DMS114 treated with DMSO at 0.1 percent for 48 hours (cell line): ENCODE measurements around the gene TBATA.

Experiments
- DNase-seq: peaks from one replicate; lab custom pipeline; 2025; ENCODE audit not compliant: unreplicated experiment; lab: John Stamatoyannopoulos, UW

TBATA gene

DNA sequence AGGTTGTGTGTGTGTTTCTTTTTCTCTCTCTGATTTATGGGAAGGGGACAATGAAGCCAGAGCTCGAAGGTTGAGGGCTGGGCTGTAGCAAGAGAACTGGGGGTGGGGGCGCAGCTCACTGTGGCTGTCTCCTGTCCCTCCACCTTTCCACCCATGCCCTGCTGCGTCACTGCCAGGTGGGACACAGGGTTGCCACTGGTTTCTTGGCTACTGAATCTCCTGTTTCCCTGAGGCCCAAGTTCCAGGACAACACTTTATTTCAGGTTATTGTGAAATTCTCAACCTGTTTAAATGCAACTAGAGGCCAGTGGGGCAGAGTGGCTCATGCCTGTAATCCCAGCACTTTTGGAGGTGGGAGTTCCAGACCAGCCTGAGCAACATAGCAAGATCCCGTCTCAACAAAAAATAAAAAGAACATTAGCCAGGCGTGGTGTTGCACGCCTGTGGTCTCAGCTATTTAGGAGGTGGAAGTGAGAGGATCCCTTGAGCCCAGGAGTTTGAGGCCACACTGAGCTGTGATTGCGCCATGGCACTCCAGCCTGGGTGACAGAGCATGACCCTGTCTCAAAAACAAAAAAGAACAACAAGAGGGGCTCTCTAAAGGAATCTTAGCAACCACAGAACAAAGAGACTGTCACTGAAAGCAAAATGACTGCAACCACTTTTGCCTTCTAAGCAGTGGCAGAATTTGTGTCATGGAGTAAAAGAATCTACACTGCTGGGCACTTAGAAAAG lies 22.6 kb downstream of the TBATA start:
- DNase-seq, result no peak

DNA sequence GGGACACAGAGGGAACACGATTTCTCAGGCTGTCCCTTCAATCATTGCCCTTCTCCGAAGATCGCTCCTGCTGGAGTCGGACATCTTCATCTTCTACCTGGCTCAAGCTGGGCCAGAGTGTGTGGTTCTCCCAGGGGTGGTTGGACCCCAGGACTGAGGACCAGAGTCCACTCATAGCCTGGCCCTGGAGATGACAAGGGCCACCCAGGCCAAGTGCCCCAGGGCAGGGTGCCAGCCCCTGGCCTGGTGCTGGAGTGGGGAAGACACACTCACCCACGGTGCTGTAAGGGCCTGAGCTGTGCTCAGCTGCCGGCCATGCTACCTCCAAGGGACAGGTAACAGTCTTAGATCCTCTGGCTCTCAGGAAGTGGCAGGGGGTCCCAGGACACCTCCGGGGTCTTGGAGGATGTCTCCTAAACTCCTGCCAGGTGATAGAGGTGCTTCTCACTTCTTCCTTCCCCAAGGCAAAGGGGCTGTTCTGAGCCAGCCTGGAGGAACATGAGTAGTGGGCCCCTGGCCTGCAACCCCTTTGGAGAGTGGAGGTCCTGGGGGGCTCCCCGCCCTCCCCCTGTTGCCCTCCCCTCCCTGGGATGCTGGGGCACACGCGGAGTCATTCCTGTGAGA lies 23.3 kb downstream of the TBATA start:
- no peak for DNase-seq

DNA sequence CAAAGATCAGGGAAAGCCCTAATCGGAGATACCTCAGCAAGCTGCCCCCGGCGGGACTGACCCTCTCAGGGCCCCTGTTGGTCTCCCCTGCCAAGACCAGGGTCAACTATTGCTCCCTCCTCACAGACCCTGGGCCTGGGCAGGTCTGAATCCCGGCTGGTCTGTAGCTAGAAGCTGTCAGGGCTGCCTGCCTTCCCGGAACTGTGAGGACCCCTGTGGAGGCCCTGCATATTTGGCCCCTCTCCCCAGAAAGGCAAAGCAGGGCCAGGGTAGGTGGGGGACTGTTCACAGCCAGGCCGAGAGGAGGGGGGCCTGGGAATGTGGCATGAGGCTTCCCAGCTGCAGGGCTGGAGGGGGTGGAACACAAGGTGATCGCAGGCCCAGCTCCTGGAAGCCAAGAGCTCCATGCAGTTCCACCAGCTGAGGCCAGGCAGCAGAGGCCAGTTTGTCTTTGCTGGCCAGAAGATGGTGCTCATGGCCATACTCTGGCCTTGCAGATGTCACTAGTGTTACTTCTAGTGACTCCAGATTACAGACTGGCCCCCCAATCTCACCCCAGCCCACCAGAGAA lies 24.1 kb downstream of the TBATA start:
- peak; percentile 31 for DNase-seq

DNA sequence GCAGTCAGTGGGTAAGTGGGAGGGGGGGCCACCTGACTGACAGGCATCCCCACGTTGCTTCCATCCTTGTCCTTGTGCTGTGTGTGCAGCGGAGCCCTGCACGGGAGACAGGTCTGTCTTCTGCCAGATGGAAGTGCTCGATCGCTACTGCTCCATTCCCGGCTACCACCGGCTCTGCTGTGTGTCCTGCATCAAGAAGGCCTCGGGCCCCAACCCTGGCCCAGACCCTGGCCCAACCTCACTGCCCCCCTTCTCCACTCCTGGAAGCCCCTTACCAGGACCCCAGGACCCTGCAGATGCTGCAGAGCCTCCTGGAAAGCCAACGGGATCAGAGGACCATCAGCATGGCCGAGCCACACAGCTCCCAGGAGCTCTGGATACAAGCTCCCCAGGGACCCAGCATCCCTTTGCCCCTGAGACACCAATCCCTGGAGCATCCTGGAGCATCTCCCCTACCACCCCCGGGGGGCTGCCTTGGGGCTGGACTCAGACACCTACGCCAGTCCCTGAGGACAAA lies 24.8 kb downstream of the TBATA start:
- DNase-seq, result no peak

DNA sequence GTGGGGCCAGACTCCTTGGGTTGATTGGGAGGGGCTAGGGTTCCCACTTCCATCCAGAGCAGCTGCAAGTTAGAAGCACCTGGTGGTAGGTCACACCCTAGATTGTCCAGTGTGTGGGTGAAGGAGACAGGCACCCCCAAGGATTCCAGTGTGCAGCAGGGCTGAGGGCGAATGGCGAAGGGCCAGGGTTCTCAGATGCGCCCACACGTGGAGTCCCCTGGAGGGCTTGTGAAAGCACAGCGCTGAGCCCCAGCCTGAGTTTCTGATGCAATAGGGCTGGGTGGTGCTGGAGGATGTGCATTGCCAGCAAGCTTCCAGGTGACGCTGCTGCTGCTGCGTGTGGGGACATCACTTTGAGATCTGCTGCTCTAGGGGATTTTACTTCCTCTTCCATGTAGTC lies 25.4 kb downstream of the TBATA start:
- DNase-seq, result no peak

DNA sequence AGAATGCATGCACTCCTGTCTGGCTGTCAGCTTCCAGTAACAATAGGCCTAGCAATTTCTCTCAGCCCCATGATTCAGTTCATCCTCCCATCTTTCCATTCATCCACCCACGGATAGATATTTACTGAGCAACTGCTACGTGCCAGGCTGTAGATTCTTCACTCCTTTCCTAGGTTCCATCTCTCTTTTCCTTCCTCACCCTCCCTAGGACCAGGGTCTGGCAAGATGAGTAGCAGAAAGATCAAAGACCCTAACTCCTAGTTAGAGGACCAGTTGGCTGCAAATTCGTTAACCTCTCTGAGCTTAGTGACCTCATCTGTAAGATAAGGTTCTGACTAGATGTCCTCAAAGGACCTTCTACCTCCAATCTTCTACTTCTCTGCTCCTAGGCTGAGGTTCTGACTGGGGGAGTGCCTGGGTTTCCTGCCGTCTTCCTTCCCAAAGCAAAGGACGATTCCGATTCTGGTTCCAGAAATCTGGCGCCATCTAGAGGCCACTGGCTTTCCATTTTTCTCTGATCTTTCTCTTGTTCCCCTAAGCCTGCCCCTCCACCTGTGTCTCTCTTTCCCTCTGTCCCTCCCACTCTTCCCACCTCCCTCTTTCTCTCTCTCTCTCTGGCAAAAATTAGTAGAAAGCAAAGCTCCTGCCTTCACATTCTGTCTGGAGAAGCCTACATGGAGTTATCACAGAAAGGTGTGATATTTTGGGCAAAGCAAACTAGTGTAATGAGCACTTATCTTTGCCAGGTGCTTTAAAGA lies 26.2 kb downstream of the TBATA start:
- DNase-seq, result peak; percentile 74

DNA sequence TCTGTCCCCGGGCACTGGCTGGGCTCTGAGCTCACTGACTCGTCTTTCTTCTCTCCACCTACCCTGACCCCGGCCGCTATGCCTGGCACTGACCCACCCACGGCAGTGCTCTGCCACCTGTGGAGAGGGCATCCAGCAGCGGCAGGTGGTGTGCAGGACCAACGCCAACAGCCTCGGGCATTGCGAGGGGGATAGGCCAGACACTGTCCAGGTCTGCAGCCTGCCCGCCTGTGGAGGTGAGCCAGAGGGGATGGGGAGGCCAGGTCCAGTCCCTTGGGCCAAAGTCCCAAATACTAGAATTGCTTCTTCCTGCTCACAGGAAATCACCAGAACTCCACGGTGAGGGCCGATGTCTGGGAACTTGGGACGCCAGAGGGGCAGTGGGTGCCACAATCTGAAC lies 27.3 kb downstream of the TBATA start:
- DNase-seq, result no peak

DNA sequence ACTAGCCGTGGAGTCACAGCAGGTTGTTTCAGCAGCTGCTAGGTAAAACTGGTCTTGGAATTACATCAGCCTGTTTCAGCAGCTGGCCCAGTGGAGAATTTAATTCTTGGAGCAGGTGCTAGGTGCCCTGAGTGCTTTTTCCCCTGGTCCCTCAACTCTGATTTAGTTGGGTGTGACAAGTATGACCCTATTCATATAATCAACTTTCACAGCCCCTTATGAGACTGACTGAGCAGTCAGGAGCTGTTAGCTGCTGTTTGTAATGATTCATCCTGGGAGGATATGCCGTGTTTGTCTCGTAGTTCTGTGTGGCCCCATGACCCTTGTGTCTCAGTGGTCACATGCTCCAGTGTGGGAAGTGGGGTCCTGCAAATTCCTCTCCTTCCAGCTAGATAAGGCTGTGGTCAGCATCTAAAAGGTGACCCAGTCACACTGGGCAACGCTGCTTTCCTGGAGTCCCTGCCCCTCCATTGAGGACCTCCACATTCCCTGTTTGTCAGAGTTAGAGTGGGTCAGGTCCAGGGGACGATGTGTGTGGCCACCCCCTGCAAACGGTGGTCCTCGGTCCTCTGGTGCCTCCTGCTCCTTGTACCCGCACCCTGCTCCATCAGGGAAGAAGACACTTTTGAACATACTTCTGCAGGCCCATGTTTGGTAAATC lies 28.3 kb downstream of the TBATA start:
- no peak for DNase-seq

DNA sequence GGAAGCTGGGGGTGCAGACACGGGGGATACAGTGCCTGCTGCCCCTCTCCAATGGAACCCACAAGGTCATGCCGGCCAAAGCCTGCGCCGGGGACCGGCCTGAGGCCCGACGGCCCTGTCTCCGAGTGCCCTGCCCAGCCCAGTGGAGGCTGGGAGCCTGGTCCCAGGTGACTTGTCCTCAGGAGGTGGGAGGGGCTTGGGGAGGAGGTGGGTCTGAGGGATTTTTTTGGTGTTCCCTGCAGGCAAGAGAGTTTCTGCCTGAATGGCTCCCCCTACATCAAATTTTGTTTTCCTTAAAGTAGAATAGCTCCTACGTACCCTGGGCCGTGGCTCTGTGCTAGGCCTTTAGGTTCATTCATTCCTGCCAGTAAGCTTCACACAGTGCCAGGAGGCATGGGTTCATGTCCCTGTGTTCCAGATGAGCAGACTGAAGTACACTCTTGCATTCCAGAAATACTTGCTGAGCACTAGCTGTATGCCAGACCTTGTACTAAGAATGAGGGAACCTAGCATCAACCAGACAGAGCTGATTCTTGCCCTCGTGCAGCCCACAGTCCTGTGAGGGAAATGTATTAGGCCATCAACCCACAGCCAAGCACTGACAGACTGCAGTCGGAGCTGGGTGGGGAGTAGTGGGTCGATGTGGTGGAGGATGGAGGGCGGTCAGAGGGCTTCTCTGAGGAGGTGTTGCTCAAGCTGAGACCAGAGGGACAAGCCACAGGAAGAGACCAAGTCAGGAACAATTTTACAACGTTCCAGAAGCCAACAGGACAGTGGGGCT lies 31.1 kb downstream of the TBATA start:
- DNase-seq, result no peak

DNA sequence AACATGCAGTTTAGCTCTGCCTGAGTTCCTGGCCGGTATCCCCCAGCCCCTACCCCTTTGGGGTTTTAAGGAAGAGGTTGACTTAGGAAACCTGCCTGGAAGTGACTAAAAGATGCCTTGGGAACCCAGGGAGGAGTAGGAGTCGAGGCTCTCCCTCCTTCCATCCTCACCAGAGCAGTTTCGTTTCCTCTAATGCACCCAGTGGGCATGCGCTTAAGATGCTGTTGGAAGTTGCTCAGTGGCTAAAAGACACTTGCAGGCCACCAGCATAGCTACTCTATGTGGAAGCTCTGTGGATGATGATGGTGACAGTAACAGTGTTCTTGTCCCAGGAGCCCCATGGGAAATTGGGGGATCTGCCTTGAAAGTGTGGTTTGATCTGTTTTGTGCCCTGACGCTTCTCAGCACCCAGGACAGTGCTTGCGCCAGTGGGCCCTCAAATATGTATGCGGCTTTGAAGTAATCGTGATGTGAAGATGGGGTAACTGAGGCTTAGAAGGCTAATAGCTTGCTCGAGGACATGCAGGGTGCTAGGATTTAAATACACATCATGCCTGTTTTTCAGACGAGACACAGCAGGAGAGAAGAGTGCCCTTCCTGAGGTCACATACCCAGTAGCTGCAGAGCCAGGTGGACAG lies 32.0 kb downstream of the TBATA start:
- DNase-seq, result no peak

DNA sequence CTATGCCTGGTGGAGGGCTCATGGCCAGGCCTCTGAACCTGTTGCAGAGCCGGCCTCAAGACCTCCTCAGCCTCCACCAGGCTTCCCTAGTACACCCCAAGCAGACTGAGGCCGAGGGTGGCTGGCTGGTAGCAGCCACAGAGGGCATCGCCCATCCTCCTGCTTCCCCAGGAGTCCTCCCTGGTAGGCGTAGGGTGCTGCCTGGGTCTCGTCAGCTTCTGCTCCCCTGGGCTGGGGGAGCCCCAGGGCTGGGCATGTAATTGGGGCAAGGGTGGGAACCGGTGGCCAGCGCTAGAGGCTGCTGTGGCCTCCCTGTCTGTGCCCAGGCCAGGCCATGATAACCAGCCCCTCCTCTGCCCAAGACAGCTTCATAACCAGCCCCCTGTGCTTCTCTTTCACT lies 32.6 kb downstream of the TBATA start:
- DNase-seq, result no peak

DNA sequence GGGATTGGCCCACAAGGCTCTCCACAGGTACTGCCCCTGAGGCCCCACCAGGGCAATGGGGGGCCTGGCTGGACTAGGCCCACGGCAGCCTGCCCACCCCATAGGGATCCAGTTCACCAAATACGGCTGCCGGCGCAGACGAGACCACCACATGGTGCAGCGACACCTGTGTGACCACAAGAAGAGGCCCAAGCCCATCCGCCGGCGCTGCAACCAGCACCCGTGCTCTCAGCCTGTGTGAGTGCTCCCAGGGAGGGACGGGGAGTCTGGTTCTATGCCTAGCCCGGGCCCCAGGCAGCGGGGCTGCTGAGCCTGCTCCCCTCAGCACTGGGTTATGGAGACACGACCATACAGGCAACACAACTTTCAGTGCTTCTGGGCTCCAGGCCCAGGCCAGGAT lies 33.2 kb downstream of the TBATA start:
- DNase-seq, result no peak

DNA sequence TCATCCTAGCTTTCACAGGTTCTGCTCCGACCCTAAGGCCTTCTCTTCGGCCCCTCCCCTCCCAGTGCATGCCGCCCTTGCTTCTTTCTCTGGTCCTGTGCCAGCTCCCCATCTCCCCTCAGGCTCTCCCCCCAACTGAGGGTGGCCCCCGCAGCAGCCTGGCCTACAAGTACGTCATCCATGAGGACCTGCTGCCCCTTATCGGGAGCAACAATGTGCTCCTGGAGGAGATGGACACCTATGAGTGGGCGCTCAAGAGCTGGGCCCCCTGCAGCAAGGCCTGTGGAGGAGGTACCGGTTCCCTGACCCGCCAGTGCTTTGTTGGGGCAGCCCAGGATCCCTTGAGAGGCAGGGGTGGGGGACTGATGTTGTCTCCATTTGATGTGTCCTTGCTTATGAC lies 33.8 kb downstream of the TBATA start:
- no peak for DNase-seq

DNA sequence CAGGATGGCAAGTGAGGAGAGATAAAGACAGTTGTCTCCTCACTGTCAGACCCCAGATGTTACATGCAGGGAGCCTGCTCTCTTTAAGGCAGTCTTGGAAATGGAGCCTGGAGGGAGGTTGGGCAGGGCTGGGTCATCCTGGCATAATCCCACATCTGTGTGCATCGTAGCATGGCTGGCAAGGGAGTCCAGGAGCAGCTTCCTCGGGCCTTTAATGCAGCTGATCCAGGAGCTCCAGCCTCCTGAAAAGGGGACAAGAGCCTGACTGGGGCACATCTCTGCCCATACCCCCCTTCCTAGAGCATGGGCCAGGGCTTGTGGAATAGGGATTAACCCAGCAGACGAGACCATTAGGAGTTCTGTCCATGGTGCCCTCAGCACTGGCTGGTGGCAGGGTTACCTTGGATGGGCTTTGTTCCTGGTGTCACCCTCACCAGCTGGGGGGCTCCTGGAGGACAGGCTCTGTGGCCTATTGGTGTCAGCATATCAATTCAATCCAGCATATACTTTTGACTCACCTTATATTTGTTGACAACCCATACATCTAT lies 34.9 kb downstream of the TBATA start:
- DNase-seq, result no peak

DNA sequence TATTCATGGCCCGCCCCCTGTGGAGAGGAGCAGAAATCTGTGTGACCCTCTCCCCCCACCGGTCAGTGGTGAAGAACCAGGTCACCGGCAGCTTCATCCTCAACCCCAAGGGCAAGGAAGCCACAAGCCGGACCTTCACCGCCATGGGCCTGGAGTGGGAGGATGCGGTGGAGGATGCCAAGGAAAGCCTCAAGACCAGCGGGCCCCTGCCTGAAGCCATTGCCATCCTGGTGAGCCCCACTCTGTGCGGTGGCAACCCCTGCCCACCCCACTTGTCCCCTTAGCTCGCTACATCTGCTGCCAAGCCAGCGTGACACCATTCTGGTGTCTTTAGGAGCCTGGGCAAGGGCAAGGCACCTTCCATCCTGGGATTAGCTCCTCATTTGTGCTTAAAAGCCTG lies 35.4 kb downstream of the TBATA start:
- no peak for DNase-seq

DNA sequence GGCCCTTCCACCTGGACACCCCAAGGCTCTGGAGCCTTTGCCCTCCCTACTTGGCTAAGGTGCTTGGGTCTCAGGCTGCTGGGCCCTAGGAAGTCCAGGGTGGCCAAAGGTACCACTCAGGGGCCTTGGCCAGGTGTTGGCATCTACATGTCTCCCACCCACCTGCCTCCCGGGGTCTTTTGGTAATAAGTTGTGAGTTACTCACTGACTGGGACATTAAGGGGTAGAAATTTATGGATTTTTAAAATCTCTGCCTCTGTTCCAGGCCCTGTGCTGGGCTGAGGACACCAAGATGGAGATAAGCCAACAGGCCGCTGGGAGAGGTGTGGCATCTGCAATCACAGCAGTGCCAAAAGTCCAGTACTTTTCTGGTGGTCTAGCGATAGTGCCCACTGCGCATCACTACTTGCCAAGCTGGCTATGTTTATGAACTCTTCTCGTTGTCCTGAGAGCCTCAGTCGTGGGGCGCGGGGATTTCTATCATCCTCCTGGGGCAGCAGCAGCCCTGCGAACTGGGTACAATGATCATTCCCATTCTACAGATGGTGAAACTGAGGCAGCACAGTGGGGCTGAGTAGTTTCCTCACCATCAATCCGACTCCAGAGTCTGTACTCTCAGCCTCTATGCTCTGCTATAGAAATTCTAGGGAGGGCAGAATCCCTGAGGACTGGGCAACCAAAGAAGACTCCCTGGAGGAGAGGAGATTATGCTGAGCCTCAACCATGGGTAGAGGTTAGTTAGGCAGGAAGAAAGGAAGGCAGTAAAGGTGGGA lies 36.2 kb downstream of the TBATA start:
- no peak for DNase-seq

DNA sequence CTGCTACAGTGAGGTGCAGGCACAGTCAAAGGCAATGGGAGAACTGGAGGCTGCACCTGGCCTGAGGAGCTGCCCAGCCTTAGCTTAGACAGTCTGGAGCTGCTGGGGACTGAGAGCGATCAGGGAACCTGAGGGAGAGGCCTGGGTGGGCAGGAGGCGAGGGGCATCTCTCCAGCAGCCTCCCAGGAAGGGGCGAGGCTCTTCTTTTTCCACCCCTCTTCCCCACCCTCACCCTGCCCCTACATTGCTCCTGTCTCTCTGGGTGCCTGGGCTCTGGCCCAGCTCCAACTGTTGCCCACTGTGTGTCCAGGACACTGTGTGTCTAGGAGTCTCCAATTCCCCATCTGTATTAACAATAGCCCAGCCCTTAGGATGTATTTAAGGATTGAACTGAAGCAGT lies 36.9 kb downstream of the TBATA start:
- DNase-seq, result no peak

DNA sequence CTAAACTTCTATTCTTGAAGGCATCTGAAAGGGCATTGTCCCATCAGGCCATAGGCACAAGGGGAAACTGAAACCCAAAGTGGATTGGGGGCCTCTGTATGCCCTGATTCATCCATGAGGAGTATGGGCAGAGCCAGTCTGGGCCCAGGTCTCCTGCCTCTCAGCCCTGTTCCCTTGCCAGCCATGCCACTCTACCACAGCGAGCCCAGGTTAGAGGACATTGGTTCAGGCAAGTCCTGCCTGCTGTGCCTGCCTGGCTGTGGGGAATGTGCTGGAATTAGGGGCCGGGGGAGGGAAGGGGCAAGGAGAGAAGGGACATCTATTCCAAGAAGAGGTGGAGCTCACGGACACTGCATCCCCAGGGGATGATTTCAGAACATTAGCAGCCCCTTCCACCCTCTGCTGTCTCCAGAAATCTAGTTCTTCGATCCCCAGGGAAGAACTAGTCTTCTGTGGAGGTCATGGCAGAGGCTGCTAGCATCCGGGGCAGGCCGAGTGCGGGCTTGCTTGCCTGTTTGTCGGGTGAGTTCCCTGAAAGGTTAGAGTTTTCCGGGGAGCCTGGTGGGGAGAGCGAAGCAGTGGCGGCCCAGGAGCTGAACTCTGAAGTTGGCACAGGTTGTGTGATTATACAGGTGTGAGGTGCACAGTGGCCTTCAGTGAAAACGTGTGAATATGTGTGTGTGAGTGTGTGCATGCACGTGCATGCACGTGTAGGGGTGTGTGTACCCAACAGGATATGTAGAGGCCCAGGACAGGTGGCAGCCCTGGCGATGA lies 37.8 kb downstream of the TBATA start:
- DNase-seq, result no peak
